GM19467 (cell line): ENCODE results near the gene PDLIM5.

ENCODE experiments used
- ATAC-seq: cut with Tn5 transposase; IDR thresholded peaks from one replicate; pipeline ENCODE4 v1.9.1; 2021; ENCODE audit warnings: mild to moderate bottlenecking, moderate library complexity; ENCODE audit not compliant: unreplicated experiment

The PDLIM5 gene

GRCh38 chr4:94678896-94679295, 227.2 kb downstream of the PDLIM5 start:
- ATAC-seq, result no peak

GRCh38 chr4:94680176-94680862, 228.6 kb downstream of the PDLIM5 start:
- no peak for ATAC-seq

GRCh38 chr4:94686086-94686485, 234.3 kb downstream of the PDLIM5 start:
- no peak for ATAC-seq

- ATAC-seq, result no peak
Observed at GRCh38 chr4:94689155-94689860, 237.6 kb downstream of the PDLIM5 start.

- no peak for ATAC-seq
Observed at GRCh38 chr4:94690851-94691254, 239.1 kb downstream of the PDLIM5 start.

- no peak for ATAC-seq
Observed at GRCh38 chr4:94691552-94691951, 239.8 kb downstream of the PDLIM5 start.

- no peak for ATAC-seq
Observed at GRCh38 chr4:94695384-94695783, 243.6 kb downstream of the PDLIM5 start.

- no peak for ATAC-seq
Observed at GRCh38 chr4:94698187-94698586, 246.4 kb downstream of the PDLIM5 start.

GRCh38 chr4:94700298-94700697, 248.6 kb downstream of the PDLIM5 start:
- no peak for ATAC-seq

GRCh38 chr4:94701631-94702300, 250.0 kb downstream of the PDLIM5 start:
- ATAC-seq, result no peak

GRCh38 chr4:94711635-94712034, 259.9 kb downstream of the PDLIM5 start:
- no peak for ATAC-seq

- no peak for ATAC-seq
Observed at GRCh38 chr4:94714365-94715160, 262.8 kb downstream of the PDLIM5 start.

- no peak for ATAC-seq
Observed at GRCh38 chr4:94715726-94716125, 264.0 kb downstream of the PDLIM5 start.
